GM21576 (cell line): ENCODE results near the gene CDA.

Experiments used
- ATAC-seq: cut with Tn5 transposase; IDR thresholded peaks from one replicate; pipeline ENCODE4 v1.9.1; 2021; ENCODE audit warnings: mild to moderate bottlenecking, moderate library complexity; ENCODE audit not compliant: unreplicated experiment

The CDA gene

DNA sequence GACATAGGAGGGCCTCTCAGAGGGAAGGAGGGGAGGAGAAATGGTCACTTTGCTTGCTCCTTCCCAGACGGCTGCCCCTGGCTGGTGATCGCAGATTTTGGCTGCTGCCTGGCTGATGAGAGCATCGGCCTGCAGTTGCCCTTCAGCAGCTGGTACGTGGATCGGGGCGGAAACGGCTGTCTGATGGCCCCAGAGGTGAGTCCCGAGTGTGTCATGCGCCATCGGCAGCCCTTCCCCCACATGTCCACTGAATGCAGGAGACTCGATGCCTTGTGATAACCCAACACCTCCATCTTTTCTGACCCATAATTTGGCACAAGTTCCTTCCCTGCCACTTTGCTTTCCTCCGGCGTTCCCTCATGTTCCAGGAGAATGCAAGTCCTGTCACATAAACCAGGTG lies 59.5 kb downstream of the CDA start:
- no peak for ATAC-seq

- no peak for ATAC-seq
These were observed 60.0 kb downstream of the CDA start for GRCh38 chr1:20648946-20649345.

DNA sequence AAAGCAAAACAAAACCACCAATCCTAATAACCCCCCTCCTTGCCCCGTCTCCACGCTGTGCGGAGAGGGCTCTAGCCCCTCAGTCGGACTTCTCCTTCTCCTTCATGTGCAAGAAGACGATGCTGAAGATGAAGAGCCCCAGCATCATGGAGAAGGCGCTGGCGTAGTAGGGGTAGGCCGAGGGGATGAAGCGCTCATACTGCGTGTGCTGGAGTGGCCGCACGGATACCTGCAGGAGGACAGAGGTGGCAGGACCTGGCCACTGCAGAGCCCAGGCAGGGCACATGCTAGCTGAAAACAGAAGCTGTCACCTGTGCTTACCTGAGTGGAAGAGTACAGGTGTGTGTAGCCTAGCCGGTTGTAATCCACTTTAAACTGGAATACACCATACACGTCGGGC lies 63.4 kb downstream of the CDA start:
- no peak for ATAC-seq

- ATAC-seq = no peak
These were observed 65.3 kb downstream of the CDA start for GRCh38 chr1:20654104-20654690.

DNA sequence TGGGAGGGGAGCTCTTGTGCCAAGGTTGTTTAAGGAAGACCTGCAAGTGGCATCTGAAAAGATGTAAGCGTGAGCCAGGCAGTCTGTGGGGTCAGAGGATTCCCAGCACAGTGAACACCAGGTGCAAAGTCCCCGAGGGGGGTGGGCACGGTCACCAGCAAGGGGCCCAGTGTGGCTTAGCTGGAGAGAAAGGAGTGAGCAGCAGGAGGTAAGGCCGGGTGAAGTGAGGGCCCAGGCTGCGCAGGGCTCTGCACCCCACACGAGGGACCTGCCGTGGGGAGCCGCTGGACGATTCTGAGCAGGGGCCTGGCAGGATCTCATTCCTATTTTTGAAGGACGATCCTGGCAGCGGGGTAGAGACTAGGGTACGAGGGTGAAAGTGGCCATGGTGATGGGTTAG lies 68.1 kb downstream of the CDA start:
- ATAC-seq = no peak

DNA sequence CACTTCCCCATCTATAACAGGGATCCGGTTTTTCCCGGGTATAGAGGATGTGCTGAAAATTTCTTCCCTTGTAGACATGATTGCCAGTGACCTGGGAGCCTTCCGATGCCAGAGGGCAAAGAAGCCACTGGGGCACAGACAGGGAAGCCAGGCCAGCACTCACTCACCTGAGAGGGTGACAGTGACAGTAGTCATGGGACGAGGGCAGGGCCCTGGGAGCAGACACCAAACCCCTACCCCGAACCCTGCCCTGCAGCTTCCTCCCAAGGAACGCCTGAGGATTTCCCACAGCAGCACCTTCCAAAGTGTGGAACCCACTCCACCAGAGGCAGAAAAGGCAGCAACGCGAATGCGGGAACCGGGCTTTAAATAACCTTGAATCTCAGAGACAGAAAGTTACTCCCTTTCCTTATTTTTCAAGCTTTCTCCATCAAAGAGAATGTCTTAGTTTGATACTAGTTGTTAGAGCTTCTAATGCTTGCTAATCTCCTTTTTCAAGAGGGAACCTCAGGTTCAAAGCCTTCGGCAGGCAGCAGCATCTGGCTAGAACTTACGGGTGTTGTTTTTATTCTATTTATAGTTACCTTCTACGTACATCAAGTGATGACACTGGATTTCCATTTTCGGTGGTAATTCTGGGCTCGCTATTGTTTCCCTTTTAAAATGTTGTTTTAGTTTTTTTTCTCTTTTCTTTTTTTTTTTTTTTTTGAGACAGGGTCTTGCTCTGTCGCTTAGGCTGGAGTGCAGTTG lies 69.4 kb downstream of the CDA start:
- no peak for ATAC-seq

GRCh38 chr1:20660363-20660762 lies 71.5 kb downstream of the CDA start:
- ATAC-seq = no peak

DNA sequence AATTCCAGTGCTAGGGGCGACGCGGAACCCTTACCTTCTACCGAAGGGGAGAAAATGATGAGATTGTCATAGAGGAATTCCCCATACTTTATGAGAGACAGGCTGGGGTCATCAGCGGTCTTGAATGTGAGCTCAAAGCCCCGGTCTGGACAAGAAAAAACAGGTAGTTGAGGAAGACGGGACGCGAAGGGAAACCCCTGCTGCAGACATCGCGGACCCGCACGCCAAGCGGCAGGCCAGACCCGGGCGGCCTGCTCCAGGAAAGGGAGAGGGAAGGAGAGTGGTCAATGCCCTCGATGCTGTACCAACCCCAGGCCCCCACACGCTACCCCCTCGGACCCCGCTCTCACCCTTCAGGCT lies 71.9 kb downstream of the CDA start:
- peak; percentile 2 for ATAC-seq

DNA sequence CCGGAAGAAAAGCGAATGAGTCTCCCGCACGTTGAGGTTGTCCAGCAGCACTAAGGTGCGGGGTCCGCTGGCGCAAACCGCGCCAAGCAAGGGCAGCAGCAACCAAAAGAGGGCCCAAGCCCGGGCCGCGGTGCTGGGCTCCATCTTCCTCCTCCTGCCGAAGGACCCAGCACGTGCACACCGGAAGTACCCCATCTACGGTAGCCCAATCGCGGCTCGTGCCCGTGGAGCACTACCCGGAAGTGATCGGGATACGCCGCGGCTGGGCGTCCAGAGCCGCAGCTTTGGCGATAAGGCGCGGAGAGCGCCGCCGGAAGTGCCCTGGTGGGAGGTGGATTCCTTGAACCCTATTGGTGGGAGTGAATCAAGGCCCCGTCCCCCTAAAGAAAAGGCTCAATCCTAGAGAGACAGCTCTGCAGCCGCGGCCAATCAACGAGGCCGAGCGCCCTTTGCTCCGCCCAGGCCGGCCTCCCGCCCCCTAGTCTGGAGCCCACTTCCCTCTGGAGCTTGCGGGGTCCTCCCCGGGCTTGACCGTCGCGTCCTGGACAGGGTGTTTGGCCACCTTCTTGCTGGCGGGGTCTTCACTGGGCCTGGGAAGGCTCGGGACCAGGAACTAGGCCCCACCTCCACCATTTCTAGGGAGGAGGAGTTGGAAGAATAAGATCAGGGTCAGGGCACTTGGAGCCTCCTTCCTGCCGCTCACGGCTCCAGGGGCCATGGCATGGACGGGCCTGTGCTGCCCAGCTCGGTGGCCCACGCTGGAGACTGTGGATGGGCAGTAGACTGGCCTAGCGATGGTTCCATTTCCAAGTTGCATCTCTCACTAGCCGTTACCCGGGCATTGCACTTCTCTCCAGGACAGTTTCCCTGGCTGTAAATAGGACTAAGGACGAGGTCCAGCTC lies 72.6 kb downstream of the CDA start, which contains the start of gene DDOST:
TSS of gene DDOST (minus strand) at position 163 of the 903 bp plus-strand sequence. CDS start at position 144, 19 bp downstream.
- ATAC-seq = peak; percentile 94

DNA sequence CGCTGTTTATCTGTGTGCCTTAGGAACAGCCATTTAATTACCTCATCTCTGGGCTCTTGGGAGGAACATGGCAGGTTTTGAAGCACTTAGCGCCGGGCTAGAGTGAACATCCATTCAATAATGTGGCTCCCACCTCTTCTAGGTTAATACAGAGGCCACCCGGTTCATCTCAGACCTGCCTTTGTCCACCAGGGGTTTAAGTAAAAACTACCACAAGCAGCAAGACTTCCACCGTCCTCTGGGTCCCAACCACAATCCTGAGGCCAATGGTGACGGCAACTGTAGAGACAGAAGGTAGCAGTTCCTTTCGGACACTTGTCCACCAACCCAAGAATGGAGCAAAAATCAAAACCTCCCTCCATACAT lies 73.2 kb downstream of the CDA start:
- ATAC-seq = no peak

DNA sequence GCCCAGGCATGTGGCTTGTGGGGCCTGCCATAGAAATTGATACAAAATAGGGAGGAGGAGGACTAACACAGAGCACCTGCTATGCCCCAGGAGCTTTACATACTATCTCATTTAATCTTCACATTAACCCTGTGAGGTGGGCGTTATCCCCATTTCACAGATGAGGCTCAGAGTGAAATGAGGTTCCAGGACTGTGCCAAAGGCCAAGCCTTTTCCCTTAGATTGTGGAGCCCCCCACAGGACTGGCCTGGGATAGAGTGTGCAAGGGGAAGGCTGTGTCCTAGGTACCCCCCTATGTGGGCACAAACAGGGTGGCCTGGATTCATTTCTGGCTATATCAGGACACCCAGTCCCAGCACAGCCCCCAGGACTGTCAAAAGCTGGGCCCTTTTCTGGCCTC lies 74.5 kb downstream of the CDA start:
- ATAC-seq = no peak

- ATAC-seq = no peak
These were observed 75.2 kb downstream of the CDA start for GRCh38 chr1:20663969-20664715.

DNA sequence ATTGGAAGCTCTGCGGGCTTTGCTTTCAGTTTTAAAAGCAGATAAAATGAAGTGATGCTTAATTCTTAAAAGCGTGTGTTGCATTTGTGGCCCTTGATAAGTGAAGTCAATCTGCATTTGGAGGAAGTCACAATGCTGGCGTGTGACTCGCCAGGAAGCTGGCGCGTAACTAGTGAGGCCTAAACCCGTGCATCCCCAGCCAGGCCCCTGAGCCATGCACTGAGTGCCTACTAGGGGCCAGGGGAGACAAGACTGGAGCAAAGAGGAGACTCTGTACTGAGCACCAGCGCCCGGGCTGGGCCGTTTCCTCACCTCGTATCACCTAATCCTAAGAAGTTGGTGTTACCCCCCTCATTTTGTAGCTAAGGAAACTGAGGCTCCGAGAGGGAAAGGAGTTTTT lies 76.8 kb downstream of the CDA start:
- ATAC-seq = no peak

DNA sequence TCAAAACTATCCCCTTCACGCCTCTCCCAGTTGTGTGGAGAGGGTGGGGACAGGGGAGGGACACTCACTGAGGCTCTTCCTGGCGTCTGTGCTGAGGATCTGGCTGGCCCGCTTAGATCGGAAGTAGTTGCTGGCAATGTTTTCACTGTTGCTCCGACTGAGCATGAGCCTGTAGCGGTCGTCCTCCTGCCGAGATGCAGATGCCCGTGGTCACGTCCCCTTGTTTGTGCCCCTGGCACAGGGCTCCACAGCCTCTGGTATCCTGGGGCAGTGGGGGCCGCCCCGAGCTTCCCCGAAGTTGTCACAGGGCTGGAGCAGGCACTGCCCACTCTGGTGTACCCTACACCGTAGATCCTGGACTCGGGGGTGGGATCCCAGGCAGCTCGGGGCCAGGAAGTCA lies 77.2 kb downstream of the CDA start:
- ATAC-seq = no peak

- ATAC-seq = no peak
These were observed 77.9 kb downstream of the CDA start for GRCh38 chr1:20666804-20667203.
